Progenitor cell of endocrine pancreas (in vitro differentiated cells): Measurements from ENCODE around the gene DNAH9. TPM values are rescaled to one million over a fixed set of nuclear protein-coding genes. Genes with fewer than 3 reads are reported as not detected.

Experiments
- DNase-seq: peaks from one replicate; pipeline ENCODE4 v3.0.0; 2021; ENCODE audit warnings: low spot score; ENCODE audit not compliant: unreplicated experiment
- H3K27ac Mint-ChIP-seq: 2 replicates; pipeline ENCODE4 v1.8.0; 2021; ENCODE audit warnings: mild to moderate bottlenecking, moderate library complexity, mixed read lengths
- H3K27me3 Mint-ChIP-seq: 2 replicates; pipeline ENCODE4 v1.8.0; 2021; ENCODE audit warnings: mixed read lengths
- H3K36me3 Mint-ChIP-seq: 2 replicates; pipeline ENCODE4 v1.8.0; 2022; ENCODE audit warnings: mixed read lengths; ENCODE audit not compliant: insufficient read depth
- H3K4me1 Mint-ChIP-seq: 2 replicates; pipeline ENCODE4 v1.8.0; 2021; ENCODE audit warnings: low read depth, mixed read lengths
- H3K4me3 Mint-ChIP-seq: 2 replicates; pipeline ENCODE4 v1.8.0; 2021; ENCODE audit warnings: low read depth, mild to moderate bottlenecking, moderate library complexity, mixed read lengths
- H3K9me3 Mint-ChIP-seq: 2 replicates; pipeline ENCODE4 v1.8.0; 2021; ENCODE audit warnings: low read depth, mixed read lengths
- total RNA-seq: library from RNA; stranded (reverse); gene quantifications from 2 replicates; pipeline ENCODE4 v1.2.1, GENCODE V29; 2021
- TF ChIP-seq, protein P1 (sequence below): fragments of 200-600 bp; sonication (generic); IDR thresholded peaks from one replicate; pipeline ENCODE4 v1.5.0; 2021; ENCODE audit warnings: antibody characterized with exemption, mild to moderate bottlenecking; ENCODE audit not compliant: unreplicated experiment

DNAH9 gene
- total RNA-seq, 1 donor from 2014 or later: 1.5 TPM

DNA sequence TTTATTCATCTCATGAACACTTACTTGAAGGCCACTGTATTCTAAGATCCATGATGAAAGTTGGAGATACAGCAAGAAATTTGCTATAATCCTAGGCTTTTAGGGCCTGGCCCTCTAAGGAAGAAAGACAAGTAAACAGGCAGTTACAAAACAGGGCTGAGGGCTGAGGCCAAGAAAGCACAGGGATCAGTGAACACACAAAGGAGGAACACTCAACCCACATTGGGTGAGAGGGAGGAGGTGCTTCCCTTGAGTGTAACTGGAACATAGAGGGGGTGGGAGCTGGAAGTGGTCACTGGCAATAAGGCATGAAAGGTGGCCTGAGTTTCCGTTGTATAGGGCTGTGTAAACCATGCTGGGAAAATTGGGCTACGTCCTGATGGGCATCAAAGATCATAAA is 286.8 kb downstream of the DNAH9 start:
- H3K27me3 Mint-ChIP-seq: no peaks in the 10 kb centered on the region
- no peak for DNase-seq
- no peaks in the 10 kb centered on the region for H3K36me3 Mint-ChIP-seq
- TF ChIP-seq, protein P1, sequence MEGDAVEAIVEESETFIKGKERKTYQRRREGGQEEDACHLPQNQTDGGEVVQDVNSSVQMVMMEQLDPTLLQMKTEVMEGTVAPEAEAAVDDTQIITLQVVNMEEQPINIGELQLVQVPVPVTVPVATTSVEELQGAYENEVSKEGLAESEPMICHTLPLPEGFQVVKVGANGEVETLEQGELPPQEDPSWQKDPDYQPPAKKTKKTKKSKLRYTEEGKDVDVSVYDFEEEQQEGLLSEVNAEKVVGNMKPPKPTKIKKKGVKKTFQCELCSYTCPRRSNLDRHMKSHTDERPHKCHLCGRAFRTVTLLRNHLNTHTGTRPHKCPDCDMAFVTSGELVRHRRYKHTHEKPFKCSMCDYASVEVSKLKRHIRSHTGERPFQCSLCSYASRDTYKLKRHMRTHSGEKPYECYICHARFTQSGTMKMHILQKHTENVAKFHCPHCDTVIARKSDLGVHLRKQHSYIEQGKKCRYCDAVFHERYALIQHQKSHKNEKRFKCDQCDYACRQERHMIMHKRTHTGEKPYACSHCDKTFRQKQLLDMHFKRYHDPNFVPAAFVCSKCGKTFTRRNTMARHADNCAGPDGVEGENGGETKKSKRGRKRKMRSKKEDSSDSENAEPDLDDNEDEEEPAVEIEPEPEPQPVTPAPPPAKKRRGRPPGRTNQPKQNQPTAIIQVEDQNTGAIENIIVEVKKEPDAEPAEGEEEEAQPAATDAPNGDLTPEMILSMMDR: no peak
- H3K4me3 Mint-ChIP-seq: no peak overlapping the region
- no peaks in the 10 kb centered on the region for H3K9me3 Mint-ChIP-seq
- H3K27ac Mint-ChIP-seq: no peak overlapping the region
- peaks cover 3% of the 10 kb centered on the region for H3K4me1 Mint-ChIP-seq

DNA sequence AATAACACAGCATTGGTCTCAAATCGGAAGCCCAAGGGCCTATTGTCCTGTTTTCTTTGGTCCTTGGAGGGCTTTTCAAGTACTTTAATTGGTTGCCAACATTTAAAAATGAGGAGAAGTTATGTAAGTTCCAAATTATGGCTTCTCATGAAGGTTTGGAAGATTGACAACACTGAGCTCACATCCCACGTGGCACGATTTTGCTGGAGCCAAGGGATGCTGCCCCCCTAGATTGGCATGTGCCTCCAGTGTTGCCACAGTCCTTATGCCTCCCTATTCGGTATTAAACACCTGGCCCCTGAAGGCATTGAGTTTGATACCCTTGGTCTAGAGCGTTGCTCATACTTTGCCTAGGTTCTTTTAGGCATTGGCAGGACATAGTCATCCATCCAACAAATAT is 291.0 kb downstream of the DNAH9 start:
- Mint-ChIP-seq H3K27ac (no peak overlapping the region), H3K4me3 (no peak overlapping the region), H3K36me3 (no peaks in the 10 kb centered on the region), H3K4me1 (no peaks in the 10 kb centered on the region), H3K9me3 (no peaks in the 10 kb centered on the region), H3K27me3 (no peaks in the 10 kb centered on the region)
- TF ChIP-seq, protein P1: no peak
- no peak for DNase-seq

DNA sequence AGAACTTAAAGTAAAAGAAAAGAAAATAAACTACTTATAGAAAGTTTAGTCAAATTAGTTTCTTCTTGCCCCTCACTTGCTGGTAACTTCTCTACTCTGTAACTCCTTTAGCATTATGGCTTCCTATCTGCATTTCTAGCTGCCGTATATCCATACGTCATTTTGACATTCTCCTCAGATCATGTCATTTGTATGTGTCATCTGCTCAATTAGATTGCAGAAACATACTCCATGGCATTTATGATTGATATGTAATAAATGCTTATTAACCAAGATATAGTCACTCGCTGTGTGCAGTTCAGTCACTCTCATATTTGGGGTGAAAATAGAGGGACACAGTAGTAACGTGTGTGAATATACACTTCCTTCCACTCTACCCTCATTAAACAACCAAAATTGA is 295.6 kb downstream of the DNAH9 start:
- TF ChIP-seq, protein P1: no peak
- H3K4me3 Mint-ChIP-seq: no peak overlapping the region
- DNase-seq: no peak
- H3K27me3 Mint-ChIP-seq: no peaks in the 10 kb centered on the region
- H3K9me3 Mint-ChIP-seq: no peaks in the 10 kb centered on the region
- no peaks in the 10 kb centered on the region for H3K36me3 Mint-ChIP-seq
- no peaks in the 10 kb centered on the region for H3K4me1 Mint-ChIP-seq
- H3K27ac Mint-ChIP-seq: no peak overlapping the region

DNA sequence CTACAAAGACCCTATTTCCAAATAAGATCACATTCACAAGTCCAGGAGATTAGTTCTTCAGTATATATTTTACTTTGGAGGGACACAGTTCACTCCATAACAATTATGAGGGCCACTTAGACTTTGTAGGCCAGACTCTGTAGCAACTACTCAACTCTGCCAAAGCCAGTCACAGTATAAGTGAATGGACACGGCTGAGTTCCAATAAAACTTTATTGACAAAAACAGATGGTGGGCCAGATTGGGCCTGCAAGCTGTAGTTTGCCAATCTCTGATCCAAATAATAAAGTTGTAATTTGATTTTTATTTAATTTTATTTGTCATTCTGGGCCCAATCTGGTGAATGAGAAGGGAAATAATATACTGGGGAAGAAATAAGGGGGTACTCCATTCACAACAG is 297.9 kb downstream of the DNAH9 start:
- H3K27me3 Mint-ChIP-seq: peaks cover 10% of the 10 kb centered on the region
- no peaks in the 10 kb centered on the region for H3K4me1 Mint-ChIP-seq
- no peaks in the 10 kb centered on the region for H3K36me3 Mint-ChIP-seq
- TF ChIP-seq, protein P1: no peak
- H3K9me3 Mint-ChIP-seq: no peaks in the 10 kb centered on the region
- H3K27ac Mint-ChIP-seq: no peak overlapping the region
- H3K4me3 Mint-ChIP-seq: no peak overlapping the region
- no peak for DNase-seq

DNA sequence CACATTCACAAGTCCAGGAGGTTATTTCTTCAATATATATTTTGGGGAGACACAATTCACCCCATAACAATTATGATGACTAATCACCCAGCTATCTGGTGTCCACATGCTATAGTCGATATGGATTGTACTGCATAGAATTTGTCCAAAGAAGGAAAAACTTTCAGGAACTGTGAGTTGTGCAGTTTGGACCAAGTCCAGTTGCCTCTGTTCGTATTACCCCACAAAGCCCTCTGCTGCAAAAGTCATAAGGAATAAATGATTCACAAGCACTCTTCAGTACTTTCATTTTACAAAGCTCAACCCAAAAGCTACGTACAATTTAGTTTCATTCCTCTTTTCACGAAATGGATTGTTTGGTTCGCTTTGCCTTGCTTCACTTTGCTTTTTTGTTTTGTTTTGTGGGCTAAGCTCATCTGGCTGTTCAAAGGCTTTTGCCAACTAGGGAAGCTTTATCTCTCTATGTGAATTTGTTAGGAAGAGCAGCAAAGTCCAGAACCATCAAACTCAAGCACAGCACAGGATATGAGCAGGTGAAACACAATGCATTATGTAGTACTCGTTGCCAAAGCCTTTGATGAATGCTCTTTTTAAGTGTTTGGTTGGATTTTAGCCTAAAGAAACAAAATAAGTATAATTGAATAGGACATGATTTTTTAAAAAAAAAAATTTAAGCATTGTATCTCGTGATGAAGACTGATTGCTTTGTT is 300.4 kb downstream of the DNAH9 start:
- no peaks in the 10 kb centered on the region for H3K36me3 Mint-ChIP-seq
- peaks cover 10% of the 10 kb centered on the region for H3K27me3 Mint-ChIP-seq
- TF ChIP-seq, protein P1: no peak
- H3K4me1 Mint-ChIP-seq: no peaks in the 10 kb centered on the region
- no peak overlapping the region for H3K27ac Mint-ChIP-seq
- no peak for DNase-seq
- H3K9me3 Mint-ChIP-seq: no peaks in the 10 kb centered on the region
- H3K4me3 Mint-ChIP-seq: no peak overlapping the region
